ENCODE data around the gene ARHGAP44.

GRCh38 chr17:12918142-12918541, 128.8 kb downstream of the ARHGAP44 start:
- TF ChIP-seq, protein P1, sequence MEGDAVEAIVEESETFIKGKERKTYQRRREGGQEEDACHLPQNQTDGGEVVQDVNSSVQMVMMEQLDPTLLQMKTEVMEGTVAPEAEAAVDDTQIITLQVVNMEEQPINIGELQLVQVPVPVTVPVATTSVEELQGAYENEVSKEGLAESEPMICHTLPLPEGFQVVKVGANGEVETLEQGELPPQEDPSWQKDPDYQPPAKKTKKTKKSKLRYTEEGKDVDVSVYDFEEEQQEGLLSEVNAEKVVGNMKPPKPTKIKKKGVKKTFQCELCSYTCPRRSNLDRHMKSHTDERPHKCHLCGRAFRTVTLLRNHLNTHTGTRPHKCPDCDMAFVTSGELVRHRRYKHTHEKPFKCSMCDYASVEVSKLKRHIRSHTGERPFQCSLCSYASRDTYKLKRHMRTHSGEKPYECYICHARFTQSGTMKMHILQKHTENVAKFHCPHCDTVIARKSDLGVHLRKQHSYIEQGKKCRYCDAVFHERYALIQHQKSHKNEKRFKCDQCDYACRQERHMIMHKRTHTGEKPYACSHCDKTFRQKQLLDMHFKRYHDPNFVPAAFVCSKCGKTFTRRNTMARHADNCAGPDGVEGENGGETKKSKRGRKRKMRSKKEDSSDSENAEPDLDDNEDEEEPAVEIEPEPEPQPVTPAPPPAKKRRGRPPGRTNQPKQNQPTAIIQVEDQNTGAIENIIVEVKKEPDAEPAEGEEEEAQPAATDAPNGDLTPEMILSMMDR (IDR thresholded peaks at IDR 0.05; ENCODE audit: poor library complexity), result no peak
- no peak for TF ChIP-seq EZH2 (IDR thresholded peaks at IDR 0.05; ENCODE audit: borderline replicate concordance)
